Ovary (tissue), 9 donors: ENCODE measurements around the gene GRIK1. TPM values are rescaled to one million over a fixed set of nuclear protein-coding genes. Genes with fewer than 3 reads are reported as not detected.

Experiments used
- DNase-seq, 5 donors: peaks; one replicate each; pipeline ENCODE4 v3.0.0-alpha.2; 2019 to 2020
- H3K27ac ChIP-seq, 2 donors: fragments of 200-600 bp; one replicate each; pipeline versions ENCODE4 v1.5.1 to v1.8.0; 2019 to 2022
- H3K27me3 ChIP-seq: fragments of 200-600 bp; one replicate; pipeline ENCODE4 v1.8.0; 2022
- H3K36me3 ChIP-seq: fragments of 200-600 bp; sonication (generic); one replicate; pipeline ENCODE4 v1.5.1; 2019
- H3K4me1 ChIP-seq: one replicate; pipeline ENCODE4 v1.8.1; 2013; ENCODE audit warnings: mild to moderate bottlenecking, moderate library complexity; ENCODE audit not compliant: insufficient read depth
- H3K4me3 ChIP-seq: fragments of 200-600 bp; sonication (generic); one replicate; pipeline ENCODE4 v1.5.1; 2017
- H3K9me3 ChIP-seq, 2 donors: fragments of 200-600 bp in 1 of 2; sonication (generic) in 1 of 2; one replicate each; pipeline versions ENCODE4 v1.5.1 to v1.8.1; 2013 to 2019; ENCODE audit warnings: mild to moderate bottlenecking in 1 of 2, moderate library complexity in 1 of 2
- CTCF ChIP-seq, 3 donors: fragments of 450-650 bp in 2 of 3; fragments of 200-600 bp in 1 of 3; IDR thresholded peaks; one replicate each; pipeline versions ENCODE4 v1.5.1 to v1.8.0; 2016 to 2022; ENCODE audit warnings: antibody characterized with exemption in 3 of 3, mild to moderate bottlenecking in 1 of 3
- EP300 ChIP-seq: sonication (generic); formaldehyde crosslinking; IDR thresholded peaks from one replicate; pipeline ENCODE4 v1.6.1; 2017; ENCODE audit warnings: antibody characterized with exemption
- POLR2A ChIP-seq: fragments of 450-650 bp; IDR thresholded peaks from one replicate; pipeline ENCODE4 v1.6.1; 2017; ENCODE audit warnings: antibody characterized with exemption, mild to moderate bottlenecking, moderate library complexity
- WGBS, 3 donors: extraction: QIAGEN DNeasy Blood & Tissue Kit in 1 of 3; methylation state at CpG; one replicate each; pipeline versions ENCODE4 v1.1.5 to v1.1.7; 2013 to 2017; 5-methylcytosine and 5-hydroxymethylcytosine counted together
- intact Hi-C, 4 donors: fragments of 100-400 bp; cut with DNase I; formaldehyde crosslinking; loops; one replicate each; pipeline versions ENCODE4 v1.11.0 to v1.15.1; 2022 to 2023
- polyA plus RNA-seq, 2 donors: library from polyadenylated mRNA; stranded (reverse); fragments of 200-250 nt in 1 of 2; fragments of 350-450 nt in 1 of 2; fragmentation: Illumina TruSeq in 1 of 2; extraction: RNeasy Lipid Tissue Mini Kit (QIAGEN cat#74804) in 1 of 2; gene quantifications; one replicate each; pipeline ENCODE4 v1.2.3, GENCODE V29; 2013 to 2014
- total RNA-seq, 7 donors: library from RNA; depleted of rRNA in 2 of 7; stranded (reverse); fragments of >200 nt in 2 of 7; fragmentation: NEBNext Ultra II Directional in 3 of 7; extraction: Animal tissue kit (Norgen Biotek cat#: 25700) in 3 of 7; gene quantifications; one replicate each; pipeline versions ENCODE4 v1.1.0 to v1.2.4, GENCODE V29; 2016 to 2023
- donor health status: DM: no; HTN: no; CAD: no; lungs with moderate emphysema.
- donor health status: DM: no; HTN: no; CAD: no.
- donor health status: Bipolar disorder and iron deficiency.
- donor health status: DM: yes; HTN: yes; CAD: no.
- donor health status: DM: no; HTN: no; CAD: no.
- donor health status: DM: yes; HTN: yes; CAD: no.

The GRIK1 gene
- total and polyA plus RNA-seq, 9 donors, result 0.15 to 1.3 (median 0.34) TPM; not detected in 4

- Histone ChIP-seq H3K27ac (no peak overlapping the region), H3K9me3 (no peaks in the 10 kb centered on the region), H3K4me3 (no peak overlapping the region), H3K4me1 (no peaks in the 10 kb centered on the region), H3K27me3 (no peaks in the 10 kb centered on the region), H3K36me3 (no peaks in the 10 kb centered on the region)
- TF ChIP-seq EP300 (no peak), POLR2A (no peak), CTCF (IDR thresholded peaks at IDR 0.05) (no peak)
- no peak for DNase-seq
- WGBS, 3 donors, result 81 to 89% (median 82%) methylated on average over 2 of the region's 2 CpGs
- intact Hi-C loops, result no loop called here
Observed at GRCh38 chr21:29669416-29669815, 270.4 kb downstream of the GRIK1 start.

- Histone ChIP-seq H3K9me3 (no peaks in the 10 kb centered on the region), H3K36me3 (no peaks in the 10 kb centered on the region), H3K27me3 (no peaks in the 10 kb centered on the region), H3K4me3 (no peak overlapping the region), H3K4me1 (no peaks in the 10 kb centered on the region), H3K27ac (no peak overlapping the region)
- intact Hi-C loops, result no loop called here
- DNase-seq, result no peak
- TF ChIP-seq CTCF (IDR thresholded peaks at IDR 0.05) (no peak), EP300 (no peak), POLR2A (no peak)
- WGBS, 3 donors, result 94 to 99% (median 98%) methylated on average over 3 of the region's 3 CpGs
Observed at GRCh38 chr21:29667651-29668050, 272.1 kb downstream of the GRIK1 start.

- WGBS, 3 donors, result 76 to 87% (median 86%) methylated on average over 1 of the region's 1 CpG
- TF ChIP-seq CTCF (IDR thresholded peaks at IDR 0.05) (no peak), EP300 (no peak), POLR2A (no peak)
- Histone ChIP-seq H3K27me3 (no peaks in the 10 kb centered on the region), H3K4me1 (no peaks in the 10 kb centered on the region), H3K9me3 (no peaks in the 10 kb centered on the region), H3K27ac (no peak overlapping the region), H3K4me3 (no peak overlapping the region), H3K36me3 (no peaks in the 10 kb centered on the region)
- intact Hi-C loops, result no loop called here
- no peak for DNase-seq
Observed at GRCh38 chr21:29664615-29665014, 275.2 kb downstream of the GRIK1 start.

- Histone ChIP-seq H3K27me3 (no peaks in the 10 kb centered on the region), H3K4me1 (no peaks in the 10 kb centered on the region), H3K27ac (no peak overlapping the region), H3K9me3 (no peaks in the 10 kb centered on the region), H3K36me3 (no peaks in the 10 kb centered on the region), H3K4me3 (no peak overlapping the region)
- WGBS, 3 donors, result 89 to 90% (median 89%) methylated on average over 3 of the region's 3 CpGs
- TF ChIP-seq CTCF (IDR thresholded peaks at IDR 0.05), result no peak
- no peak for TF ChIP-seq EP300
- no peak for TF ChIP-seq POLR2A
- intact Hi-C loops, result no loop called here
- no peak for DNase-seq
Observed at GRCh38 chr21:29661672-29662442, 277.9 kb downstream of the GRIK1 start.
